ENCODE measurements around the gene APH1B. TPM values are rescaled to one million over a fixed set of nuclear protein-coding genes. Genes with fewer than 3 reads are reported as not detected.

Gene APH1B
- total and polyA plus RNA-seq, 9 of the 15 experiments (the other 6 are each of a cell fraction or from before 2014, with no cell fraction given) = 5.1 to 9.7 (median 7.0) TPM

DNA sequence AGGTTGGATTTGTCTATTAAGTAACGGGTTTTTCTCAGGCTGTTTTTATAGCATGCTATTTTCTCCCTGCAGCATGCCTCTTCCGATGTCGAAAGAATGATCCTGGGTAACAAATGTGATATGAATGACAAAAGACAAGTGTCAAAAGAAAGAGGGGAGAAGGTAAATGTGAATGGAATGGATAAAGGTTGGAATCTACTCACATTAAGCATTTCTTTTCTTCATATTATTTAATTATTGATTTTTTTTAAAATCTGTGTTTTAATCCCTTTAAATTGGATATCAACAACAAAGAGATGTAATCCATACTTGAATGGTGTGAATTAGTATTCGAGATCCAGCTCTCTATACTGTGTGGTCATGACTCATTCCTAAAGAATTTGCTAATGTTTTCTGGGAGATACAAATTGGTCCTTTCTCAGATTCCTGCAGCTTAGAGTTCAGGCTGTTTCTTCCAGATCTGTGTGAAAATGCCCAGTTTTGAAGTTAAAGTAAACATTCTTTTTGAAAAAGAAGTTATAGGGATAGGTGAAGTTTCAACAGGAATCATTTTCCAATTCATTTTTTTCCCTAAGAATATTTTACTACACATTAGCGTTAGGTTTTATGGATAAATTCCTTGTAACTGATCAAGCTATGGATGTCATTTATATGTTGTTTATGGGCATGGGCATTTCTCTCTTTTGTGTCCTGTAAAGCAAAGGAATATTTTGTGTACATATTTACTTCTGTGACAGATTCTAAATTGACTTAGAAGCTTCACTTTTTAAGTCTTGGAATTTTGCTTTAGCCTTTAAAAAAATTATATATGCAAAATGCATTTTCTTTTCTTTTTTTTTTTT, 20.8 kb upstream of the APH1B start (continued):
- TF ChIP-seq, protein P1, sequence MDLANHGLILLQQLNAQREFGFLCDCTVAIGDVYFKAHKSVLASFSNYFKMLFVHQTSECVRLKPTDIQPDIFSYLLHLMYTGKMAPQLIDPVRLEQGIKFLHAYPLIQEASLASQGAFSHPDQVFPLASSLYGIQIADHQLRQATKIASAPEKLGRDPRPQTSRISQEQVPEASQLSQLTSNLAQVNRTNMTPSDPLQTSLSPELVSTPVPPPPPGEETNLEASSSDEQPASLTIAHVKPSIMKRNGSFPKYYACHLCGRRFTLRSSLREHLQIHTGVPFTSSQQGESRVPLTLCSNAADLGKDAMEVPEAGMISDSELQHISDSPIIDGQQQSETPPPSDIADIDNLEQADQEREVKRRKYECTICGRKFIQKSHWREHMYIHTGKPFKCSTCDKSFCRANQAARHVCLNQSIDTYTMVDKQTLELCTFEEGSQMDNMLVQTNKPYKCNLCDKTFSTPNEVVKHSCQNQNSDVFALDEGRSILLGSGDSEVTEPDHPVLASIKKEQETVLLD (IDR thresholded peaks at IDR 0.05) = no peak
- TF ChIP-seq U2AF1 (optimal IDR thresholded peaks at IDR 0.05; ENCODE audit: low read depth, low read length) = no peak
- TF ChIP-seq, protein P2, sequence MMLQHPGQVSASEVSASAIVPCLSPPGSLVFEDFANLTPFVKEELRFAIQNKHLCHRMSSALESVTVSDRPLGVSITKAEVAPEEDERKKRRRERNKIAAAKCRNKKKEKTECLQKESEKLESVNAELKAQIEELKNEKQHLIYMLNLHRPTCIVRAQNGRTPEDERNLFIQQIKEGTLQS (IDR thresholded peaks at IDR 0.05) = peak; percentile 56; the same call in 1 of the 2 replicates
- TF ChIP-seq, protein P2 (CRISPR knock-in tag; conservative IDR thresholded peaks at IDR 0.05) = no peak
- no peak for TF ChIP-seq ZNF217 (CRISPR knock-in tag; IDR thresholded peaks at IDR 0.05)
- TF ChIP-seq, protein P3, sequence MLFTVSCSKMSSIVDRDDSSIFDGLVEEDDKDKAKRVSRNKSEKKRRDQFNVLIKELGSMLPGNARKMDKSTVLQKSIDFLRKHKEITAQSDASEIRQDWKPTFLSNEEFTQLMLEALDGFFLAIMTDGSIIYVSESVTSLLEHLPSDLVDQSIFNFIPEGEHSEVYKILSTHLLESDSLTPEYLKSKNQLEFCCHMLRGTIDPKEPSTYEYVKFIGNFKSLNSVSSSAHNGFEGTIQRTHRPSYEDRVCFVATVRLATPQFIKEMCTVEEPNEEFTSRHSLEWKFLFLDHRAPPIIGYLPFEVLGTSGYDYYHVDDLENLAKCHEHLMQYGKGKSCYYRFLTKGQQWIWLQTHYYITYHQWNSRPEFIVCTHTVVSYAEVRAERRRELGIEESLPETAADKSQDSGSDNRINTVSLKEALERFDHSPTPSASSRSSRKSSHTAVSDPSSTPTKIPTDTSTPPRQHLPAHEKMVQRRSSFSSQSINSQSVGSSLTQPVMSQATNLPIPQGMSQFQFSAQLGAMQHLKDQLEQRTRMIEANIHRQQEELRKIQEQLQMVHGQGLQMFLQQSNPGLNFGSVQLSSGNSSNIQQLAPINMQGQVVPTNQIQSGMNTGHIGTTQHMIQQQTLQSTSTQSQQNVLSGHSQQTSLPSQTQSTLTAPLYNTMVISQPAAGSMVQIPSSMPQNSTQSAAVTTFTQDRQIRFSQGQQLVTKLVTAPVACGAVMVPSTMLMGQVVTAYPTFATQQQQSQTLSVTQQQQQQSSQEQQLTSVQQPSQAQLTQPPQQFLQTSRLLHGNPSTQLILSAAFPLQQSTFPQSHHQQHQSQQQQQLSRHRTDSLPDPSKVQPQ (CRISPR knock-in tag; IDR thresholded peaks at IDR 0.05; ENCODE audit: borderline replicate concordance) = no peak
- peak; percentile 29; the same call in 1 of the 2 replicates for TF ChIP-seq JUN (IDR thresholded peaks at IDR 0.05; ENCODE audit: borderline replicate concordance, low read depth, low read length)
- TF ChIP-seq JUN (CRISPR knock-in tag; IDR thresholded peaks at IDR 0.05; ENCODE audit: borderline replicate concordance) = no peak
- TF ChIP-seq ZNF3 (CRISPR knock-in tag; IDR thresholded peaks at IDR 0.05) = no peak
